Iris pigment epithelial cell (primary cell): ENCODE data around the gene RAB11FIP4.

Source experiments
- DNase-seq: peaks from one replicate; pipeline ENCODE4 v3.0.0-alpha.2; 2011; ENCODE audit warnings: low read depth

The RAB11FIP4 gene

GRCh38 chr17:31549121-31549524, 157.6 kb downstream of the RAB11FIP4 start:
- no peak for DNase-seq

GRCh38 chr17:31549525-31550388, 158.3 kb downstream of the RAB11FIP4 start:
- peak; percentile 91 for DNase-seq

- DNase-seq, result no peak
Measured at GRCh38 chr17:31550389-31551056, 159.0 kb downstream of the RAB11FIP4 start.

DNA sequence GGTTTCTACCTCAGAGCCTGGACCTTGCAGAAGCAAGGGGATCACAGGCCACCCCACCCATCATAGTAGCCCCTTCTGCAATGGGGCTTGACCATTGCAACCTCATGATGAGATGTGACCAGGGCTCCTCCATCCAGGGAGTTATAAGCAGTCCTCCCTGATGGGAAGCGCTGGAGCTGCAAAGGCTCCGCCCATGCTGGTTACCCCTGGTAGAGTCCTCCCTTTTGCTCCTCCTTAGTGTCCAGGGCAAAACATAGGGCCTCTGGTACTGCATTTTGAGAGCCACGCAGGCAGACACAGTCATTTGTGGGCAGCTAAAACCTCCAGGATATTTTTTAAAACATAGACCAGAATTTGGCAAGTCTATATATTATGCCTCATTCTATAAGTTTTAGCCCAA, 161.1 kb downstream of the RAB11FIP4 start:
- no peak for DNase-seq

- no peak for DNase-seq
Measured at GRCh38 chr17:31553506-31553905, 162.0 kb downstream of the RAB11FIP4 start.

GRCh38 chr17:31554930-31555329, 163.5 kb downstream of the RAB11FIP4 start:
- no peak for DNase-seq

DNA sequence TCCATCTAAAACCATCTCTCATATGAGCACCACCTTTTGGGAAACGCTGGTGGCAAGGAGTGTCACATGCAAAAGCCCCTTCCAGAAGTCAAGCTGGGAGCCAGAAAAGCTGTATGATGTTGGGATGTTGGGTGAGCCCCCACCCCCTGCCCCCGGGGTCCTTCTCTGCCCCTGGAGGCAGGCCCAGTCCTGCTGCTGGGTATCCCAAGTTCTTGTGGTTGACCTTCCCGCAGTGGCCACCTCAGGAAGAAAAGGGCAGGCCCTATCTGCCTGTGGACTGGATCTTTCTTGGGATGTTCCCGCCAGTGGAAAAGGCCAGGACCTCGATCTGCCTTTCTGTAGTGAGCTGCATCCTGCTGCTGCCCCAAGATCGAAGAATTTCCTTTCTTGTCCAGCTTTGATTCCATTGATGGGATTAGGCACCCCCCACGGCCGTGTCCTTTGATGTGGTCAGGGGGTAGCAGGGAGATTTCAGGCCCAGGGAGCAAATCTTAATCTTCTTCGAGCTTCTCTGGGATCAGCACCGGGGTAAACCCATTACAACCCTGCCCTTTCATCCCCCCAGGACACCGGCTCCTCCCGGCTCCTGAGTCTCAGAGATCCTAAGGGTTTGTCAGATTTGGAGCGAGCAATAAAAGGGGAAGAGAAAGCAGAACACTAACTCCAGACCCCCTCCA, 165.6 kb downstream of the RAB11FIP4 start:
- no peak for DNase-seq

GRCh38 chr17:31558748-31559583, 167.5 kb downstream of the RAB11FIP4 start:
- DNase-seq, result peak; percentile 79

DNA sequence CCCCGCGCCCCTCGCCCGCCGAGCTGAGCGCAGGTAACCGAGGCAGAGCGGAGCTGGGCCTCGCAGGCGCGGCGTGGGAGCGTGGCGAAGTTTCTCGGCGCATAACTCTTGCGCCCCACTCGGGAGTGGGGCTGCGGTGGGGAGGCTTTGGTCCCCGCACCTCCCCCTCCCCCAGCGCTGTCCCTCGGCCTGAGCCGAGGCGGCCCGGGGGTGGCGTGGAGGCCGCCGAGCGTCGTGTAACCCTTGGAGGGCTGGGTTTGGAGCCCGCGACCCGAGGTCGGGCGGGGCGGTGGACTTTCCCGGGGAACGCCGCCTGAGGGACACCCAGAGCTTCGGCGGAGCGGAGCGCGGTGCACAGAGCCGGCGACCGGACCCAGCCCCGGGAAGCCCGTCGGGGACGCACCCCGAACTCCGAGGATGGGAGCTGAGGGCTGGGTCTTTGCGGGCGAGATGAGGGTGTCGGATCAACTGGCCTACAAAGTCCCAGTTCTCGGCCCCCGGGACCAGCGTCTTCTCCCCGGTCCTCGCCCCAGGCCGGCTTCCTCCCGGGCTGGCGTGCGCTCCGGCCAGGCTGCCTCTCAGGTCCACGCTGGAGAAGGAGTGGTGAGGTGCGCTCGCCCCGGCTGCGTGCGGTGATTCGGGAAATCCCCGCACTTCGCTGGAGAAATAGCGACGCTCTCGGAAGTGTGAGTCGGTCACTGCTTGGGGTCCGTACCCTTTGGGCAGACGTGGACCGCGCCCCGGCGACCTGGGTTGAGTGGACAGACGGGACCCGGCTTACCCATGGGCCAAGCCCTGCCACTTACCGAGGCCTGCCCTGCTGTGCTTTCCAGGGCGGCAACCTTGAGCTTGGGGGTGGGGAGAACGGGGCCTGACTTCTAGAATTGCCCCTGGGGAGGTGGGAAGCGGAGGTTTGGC, 168.4 kb downstream of the RAB11FIP4 start:
- no peak for DNase-seq

DNA sequence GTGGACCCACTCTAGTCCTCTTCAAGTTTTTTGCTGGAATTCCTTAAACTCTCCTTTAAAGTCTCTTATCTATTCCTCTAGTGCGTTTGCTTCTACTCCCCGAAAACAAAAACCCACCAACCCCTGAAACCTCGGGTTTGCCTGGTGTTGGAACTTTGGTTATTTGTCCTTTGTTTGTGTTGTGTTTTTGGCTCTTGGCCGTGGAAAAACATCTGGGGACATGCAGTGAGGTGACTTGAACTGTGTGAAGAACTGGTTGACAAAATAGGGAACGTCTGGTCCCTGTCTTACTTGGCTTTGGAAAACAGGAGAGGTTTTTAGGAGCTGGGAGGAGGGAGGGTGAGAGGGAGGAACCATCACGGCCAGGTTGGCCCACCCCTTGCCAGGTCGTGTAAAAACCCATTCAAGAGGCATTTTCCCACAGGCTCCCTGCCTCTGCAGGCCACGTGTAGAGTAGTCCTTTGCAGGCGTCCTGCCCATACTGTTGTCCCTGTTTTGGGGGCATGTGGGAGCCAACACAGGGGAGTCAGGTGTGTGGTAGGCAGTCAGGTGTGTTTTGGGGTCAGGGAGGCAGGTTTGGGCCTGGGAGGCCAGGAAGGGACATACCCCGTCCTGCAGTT, 169.3 kb downstream of the RAB11FIP4 start:
- DNase-seq, result no peak

GRCh38 chr17:31561469-31562375, 170.2 kb downstream of the RAB11FIP4 start:
- DNase-seq, result no peak

DNA sequence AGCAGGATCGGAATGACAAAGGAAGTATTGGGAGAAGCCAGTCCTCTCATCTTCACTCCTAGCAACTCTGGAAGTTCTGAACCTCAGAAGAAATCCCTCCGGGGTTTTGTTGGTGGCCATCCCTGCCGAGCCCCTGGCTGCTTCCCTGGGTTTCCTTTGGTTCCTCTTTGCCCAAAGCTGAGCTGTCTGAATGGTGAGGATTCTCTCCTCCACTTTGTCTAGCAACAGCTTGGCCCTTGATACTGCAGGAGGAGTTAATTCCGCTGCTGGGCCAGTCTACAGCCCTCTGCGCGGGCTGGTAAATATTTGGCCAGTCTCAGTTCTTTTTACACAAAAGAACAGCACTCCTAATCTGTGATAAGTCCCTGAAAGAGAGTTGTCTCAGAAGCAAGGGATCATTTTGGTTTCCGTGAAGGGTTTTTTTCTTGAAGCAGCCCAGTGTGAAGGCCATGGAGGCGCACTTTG, 170.9 kb downstream of the RAB11FIP4 start:
- no peak for DNase-seq

- DNase-seq, result no peak
Measured at GRCh38 chr17:31564291-31564690, 172.8 kb downstream of the RAB11FIP4 start.

DNA sequence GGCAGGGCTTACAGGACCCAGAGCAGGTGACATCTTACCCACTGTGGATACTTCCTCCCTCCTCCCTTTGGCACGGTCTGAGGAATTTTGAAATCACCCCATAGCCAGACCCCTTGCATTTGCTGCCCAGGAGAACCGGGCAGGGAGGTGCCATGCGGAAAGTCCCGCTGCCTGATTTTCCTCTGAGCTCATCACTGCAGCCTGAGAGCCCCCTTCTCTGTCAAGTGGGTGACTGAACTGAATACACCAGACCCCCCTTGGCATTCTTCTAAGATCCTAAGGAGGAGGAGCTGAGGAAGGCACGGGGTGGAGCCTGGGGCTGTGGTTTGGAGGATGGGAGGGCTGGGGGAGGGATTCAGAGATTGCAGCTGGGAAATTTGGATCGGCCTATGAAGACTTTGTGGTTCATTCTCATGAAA, 173.4 kb downstream of the RAB11FIP4 start:
- DNase-seq, result peak; percentile 61

DNA sequence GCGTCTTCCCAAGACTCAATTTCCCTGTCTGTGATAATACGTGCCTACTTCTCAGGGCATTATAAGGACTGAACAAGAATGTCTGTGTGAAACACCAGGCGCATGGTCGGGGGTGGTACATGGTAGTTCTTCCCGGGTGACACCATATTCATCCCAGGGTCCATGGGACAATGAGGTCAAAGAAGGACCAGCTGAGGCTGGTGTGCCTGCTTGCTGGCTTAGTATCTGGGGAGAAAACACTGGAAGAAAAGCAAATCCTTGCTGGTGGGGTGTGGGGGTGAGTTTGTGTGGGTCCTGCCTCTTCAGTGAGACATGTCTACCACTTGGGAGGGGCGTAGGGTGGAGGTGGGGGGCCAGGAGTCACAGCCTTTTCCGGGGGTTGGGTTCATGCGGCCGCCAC, 174.2 kb downstream of the RAB11FIP4 start:
- no peak for DNase-seq

DNA sequence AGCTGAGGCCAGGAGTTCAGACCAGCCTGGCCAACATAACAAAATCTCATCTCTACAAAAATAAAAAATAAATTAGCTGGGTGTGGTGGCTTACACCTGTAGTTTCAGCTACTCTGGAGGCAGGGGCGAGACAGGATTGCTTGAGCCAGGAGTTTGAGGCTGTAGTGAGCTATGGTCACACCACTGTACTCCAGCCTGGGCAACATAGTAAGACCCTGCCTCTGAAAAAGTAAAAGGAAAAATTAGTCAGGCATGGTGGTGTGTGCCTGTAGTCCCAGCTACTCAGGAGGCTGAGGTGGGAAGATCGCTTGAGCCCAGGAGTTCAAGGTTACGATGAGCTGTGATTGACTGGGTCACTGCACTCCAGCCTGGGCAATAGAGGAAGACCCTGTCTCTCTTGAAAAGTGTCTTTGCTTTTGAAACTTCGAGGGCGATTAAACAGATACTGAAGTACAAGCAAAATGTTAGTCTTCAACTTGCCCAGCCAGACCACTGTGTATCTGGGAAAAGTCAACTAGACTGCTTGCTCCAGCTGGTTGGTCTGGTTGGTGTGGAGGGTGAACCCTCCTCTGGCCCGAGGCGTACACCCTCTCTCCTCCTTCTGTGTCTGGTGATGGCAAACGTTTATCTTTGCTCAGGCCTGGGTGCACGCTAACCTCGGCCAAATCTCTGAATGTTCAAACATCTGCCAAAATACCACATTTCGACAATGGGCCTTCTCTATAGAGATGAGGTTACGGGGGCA, 174.9 kb downstream of the RAB11FIP4 start:
- no peak for DNase-seq

- no peak for DNase-seq
Measured at GRCh38 chr17:31566992-31567373, 175.5 kb downstream of the RAB11FIP4 start.

DNA sequence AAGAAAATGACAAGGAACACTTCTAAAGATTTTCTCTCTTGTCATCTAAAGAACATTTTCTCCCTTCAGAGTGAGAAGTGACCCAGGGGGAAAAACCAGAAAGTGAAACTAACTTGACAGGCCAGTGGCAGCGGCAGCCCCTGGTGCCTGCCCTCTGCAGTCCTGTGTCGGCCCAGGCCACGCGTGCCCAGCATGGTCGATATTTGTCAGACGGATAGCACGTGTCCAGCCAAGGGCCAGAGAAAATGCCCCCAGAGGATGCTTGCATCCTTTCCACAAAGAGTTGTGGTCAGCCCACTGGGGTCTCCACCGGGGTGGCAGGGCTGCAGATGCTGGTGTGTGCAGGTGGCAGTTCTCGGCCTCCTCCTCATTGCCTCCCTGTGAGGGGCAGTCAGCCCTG, 176.6 kb downstream of the RAB11FIP4 start:
- DNase-seq, result no peak
